Activated T-cell treated with anti-CD3 and anti-CD28 coated beads, Interleukin-2, amount 50 U/mL, for 1 hour (primary cell): ENCODE data around the gene IFT122.
"Not testable (repeated sequence)": the region's sequence is repeated elsewhere in the genome, so short reads cannot be mapped to it uniquely, and the experiment has no call there.

Source experiments
- DNase-seq: peaks from one replicate; pipeline ENCODE4 v3.0.0-alpha.2; 2020

IFT122 gene, protein sequence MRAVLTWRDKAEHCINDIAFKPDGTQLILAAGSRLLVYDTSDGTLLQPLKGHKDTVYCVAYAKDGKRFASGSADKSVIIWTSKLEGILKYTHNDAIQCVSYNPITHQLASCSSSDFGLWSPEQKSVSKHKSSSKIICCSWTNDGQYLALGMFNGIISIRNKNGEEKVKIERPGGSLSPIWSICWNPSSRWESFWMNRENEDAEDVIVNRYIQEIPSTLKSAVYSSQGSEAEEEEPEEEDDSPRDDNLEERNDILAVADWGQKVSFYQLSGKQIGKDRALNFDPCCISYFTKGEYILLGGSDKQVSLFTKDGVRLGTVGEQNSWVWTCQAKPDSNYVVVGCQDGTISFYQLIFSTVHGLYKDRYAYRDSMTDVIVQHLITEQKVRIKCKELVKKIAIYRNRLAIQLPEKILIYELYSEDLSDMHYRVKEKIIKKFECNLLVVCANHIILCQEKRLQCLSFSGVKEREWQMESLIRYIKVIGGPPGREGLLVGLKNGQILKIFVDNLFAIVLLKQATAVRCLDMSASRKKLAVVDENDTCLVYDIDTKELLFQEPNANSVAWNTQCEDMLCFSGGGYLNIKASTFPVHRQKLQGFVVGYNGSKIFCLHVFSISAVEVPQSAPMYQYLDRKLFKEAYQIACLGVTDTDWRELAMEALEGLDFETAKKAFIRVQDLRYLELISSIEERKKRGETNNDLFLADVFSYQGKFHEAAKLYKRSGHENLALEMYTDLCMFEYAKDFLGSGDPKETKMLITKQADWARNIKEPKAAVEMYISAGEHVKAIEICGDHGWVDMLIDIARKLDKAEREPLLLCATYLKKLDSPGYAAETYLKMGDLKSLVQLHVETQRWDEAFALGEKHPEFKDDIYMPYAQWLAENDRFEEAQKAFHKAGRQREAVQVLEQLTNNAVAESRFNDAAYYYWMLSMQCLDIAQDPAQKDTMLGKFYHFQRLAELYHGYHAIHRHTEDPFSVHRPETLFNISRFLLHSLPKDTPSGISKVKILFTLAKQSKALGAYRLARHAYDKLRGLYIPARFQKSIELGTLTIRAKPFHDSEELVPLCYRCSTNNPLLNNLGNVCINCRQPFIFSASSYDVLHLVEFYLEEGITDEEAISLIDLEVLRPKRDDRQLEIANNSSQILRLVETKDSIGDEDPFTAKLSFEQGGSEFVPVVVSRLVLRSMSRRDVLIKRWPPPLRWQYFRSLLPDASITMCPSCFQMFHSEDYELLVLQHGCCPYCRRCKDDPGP

DNA sequence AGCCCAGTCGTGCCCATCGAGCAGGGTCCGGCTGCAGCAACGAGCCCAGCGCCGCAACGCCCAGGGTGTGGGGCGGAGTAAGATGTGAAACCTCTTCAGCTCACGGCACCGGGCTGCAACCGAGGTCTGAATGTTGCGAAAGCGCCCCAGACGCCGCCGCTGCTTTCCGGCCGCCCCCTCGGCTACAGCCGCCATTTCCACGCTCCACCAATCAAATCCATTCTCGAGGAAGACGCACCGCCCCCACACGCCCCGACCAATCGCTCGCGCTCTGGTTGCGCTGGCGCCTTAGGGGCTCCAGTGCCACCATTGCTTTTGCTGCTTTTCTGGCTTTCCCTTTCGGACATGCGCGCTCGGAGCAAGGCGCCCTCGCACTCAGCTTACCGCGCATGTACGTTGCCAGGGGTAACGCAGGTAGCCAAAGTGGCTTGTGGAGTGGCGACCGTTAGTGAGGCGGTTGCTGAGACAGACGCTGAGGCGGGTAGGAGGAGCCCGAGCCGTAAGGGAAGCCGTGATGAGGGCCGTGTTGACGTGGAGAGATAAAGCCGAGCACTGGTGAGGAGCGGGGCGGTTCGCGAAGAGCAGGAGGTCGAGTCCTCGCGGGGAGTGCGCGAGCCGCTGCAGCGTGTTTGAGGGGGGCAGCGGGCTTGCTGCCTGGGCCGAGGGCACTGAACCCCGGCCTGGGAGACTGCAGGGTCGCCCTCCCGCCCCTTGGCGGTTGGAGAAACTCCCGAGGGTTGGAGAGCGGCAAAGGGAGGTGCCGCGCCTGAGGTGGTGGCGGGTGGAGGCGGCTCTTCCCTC is at the start of gene IFT122, which contains the start of gene MBD4:
IFT122 (plus strand) TSS at position 408 of the 801 bp plus-strand sequence; CDS start at position 515, 107 bp downstream.
MBD4 (minus strand) TSS at position 132 of the 801 bp plus-strand sequence; CDS start at position 17, 115 bp downstream.
- peak; percentile 97 for DNase-seq

DNA sequence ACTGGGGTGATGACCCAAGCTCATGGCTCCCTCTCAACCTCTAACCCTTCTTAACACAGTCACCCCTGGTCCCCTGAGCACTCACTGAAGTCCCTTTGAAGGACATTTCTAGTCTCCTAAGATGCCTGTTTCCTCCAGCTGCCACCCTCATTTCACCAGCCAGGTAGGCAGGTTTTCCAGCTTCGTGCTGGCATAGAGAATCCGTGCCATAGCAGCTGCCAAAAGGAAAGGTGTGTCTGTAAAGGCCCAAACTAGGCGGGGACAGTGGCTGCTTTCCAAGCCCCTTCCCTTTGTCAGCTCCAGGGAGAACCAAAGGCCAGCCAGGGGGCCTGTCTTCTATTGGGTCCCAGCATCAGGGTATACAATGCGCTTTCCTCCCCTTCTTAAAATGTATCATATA is 48.4 kb upstream of the IFT122 start:
- not testable (repeated sequence) for DNase-seq

DNA sequence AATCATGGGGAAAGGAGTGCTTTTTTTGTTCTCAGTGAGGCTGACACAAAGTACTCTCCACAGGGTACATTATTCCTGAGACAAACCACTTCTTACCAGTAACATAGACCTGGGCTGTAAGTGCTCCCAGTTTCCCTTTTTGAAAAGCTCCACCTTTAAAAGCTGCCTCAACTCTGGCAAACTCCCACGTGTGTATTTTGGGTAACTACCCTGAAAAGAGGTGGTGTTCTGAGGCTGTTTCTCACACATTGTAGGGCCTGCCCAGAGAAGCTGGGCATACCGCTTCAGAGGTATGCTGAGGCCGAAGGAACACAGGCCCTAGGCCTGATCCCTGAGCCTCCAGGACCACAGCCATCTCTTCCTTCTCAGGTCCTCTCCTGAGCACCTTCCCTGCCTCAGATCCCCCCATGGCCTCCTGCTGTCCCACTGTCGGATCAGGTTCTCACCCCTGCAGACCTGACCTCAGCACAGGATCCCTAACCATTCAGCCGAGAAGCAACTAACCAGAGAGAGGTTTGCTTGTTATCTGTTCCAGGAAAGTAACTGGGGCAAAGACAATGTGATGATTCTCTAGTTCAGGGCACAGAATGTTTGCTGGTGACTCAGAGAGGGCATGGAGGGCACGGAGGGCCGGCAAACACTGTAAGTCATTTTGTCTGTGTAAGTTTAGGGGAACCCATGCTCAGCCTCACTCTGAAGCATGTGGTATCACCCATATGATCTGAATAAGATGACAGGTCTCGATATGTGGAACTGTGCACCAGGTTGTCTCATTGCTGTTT is 47.7 kb upstream of the IFT122 start:
- DNase-seq = not testable (repeated sequence)

DNA sequence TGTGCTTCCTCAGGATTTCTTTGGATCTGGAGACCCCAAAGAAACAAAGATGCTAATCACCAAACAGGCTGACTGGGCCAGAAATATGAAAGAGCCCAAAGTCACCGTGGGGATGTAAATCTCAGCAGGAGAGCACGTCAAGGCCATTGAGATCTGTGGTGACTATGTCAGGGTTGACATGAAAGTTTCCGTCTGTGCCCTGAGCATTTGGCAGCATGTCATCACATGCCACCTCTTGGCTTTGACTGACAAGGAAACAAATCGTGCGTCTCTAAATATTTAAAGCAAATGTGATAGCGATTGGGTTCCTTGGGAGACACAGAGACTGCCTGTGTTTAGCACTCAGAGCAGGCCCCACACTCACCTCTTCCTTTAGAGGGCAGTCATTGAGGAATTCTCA is 46.8 kb upstream of the IFT122 start:
- no peak for DNase-seq

DNA sequence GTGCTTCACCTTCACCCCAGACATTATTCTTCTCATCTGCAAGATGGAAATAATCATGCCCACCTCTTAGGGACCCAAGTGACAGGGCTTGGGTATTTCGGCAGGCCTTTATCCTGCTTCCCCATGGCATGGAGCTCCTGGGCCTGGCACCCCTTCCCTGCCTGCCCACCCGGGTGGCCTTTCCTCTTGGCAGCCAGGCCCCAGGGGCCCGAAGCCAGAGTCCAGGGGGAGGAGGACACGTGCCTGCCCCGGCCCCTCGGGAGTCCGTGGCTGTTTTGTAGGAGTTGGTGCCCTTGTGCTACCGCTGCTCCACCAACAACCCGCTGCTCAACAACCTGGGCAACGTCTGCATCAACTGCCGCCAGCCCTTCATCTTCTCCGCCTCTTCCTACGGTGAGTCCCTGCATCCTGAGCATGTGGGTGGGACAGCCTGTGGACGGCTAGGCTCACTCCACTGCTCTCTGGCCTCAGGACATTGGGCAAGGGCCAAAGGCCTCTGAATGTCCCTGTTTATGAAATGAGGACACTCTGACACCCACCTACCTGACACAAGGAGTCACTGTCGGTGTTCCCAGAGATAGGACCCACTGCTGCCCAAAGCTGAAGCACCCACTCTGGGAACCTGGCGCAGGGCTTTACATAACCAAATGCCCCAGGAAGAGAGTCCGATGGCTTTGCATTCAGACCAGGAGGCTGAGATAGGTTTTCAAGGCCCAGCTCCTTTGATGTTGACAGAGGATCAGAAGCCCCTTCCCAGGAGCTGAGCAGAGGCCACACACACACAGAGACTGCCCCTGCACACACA is 46.1 kb upstream of the IFT122 start:
- not testable (repeated sequence) for DNase-seq

DNA sequence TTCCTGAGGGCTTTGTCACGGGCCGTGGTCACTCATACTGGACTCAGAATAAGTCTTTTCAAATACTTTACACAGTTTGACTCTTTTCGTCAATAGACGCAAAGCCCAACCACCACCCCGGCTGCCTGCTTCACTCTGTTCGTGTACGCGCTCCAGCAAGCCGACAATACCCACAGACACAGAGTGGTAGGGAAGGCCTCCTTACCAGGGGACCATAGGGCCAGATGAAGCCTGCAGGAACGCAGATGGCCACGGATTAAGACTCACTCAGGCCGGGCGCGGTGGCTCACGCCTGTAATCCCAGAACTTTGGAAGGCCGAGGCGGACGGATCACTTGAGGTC is 41.2 kb upstream of the IFT122 start:
- no peak for DNase-seq

DNA sequence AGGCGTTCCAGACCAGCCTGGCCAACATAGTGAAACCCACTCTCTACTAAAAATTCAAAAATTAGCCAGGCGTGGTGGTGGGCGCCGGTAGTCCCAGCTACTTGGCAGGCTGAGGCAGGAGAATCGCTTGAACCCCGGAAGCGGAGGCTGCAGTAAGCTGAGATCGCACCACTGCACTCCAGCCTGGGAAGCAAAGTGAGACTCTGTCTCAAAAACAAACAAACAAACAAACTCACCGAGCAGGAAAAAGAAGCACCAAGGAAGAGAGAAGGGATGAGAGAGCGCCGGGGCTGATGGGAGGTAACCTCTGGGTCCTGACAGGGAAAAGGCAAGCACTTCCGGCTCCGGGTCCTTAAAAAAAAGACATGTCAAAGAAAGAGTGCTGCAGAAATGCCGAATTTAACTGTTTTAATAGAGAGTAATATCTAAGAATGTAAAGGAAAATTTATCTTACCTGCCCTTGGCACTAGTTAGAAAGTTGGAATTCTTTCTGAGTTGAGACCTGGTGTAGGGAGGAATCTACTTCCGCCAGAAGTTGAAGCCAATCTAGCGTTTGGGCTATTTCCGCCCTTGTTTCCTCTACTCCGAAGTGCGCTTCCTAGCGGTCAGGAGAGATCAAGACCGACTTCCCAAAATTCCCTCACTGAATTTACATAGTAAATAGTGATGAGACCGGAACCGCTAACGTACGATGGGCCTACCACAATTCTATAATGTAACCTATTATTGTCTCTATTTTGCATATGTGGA is 40.7 kb upstream of the IFT122 start:
- DNase-seq = peak; percentile 69

DNA sequence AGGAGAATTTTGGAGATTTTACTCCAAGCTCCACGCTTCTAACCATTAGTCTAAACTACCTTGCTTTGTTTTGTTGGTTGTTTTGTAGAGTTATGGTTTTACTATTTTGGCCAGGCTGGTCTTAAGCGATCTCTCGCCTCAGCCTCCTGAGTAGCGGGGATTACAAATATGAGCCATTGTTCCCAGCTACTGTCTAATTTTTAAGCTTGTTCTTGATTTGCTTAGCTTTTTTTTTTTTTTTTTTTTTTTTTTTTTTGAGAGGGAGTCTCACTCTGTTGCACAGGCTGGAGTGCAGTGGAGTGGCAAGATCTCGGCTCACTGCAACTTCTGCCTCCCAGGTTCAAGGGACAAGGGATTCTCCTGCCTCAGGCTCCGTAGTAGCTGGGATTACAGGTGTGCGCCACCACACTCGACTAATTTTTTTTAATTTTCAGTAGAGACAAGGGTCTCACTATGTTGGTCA is 40.1 kb upstream of the IFT122 start:
- no peak for DNase-seq

DNA sequence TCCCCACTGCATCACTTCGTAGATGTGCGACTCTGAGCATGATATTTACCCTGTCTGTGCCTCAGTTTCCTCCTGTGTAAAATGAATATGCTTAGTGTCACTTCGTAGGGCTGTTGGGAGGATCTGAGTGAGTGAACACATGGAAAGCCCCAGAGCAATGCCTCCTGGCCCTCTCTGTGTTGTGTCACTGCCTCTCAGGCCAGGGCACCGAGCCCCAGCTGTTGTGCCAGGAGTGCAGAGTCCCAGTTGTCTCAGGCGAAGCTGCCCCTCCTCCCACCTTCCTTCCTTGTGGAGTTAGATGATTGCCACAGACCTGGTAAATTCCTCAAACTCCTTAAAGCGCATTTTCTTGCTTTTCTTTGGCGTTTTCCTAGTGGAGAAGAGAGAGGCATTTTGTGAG is 37.8 kb upstream of the IFT122 start:
- no peak for DNase-seq

DNA sequence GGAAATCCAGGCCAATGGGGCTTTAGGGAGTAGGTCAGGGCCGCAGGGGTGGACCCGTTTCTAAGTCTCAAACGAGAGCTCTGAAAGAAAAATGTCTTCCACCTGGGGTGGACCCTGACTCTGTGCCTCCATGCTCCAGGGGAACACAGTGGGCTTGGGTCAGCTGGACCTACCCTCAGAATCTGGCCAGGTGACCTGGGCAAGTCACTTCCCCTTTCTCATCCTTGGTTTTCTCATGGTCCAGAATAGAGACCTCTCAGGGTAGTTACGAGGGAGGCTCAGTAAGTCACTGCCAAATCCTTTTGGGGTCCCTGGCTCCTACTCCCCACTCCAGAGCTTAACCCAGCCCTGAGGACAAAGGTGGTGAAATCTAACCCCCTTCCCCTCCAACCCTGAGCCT is 37.4 kb upstream of the IFT122 start:
- DNase-seq = no peak

DNA sequence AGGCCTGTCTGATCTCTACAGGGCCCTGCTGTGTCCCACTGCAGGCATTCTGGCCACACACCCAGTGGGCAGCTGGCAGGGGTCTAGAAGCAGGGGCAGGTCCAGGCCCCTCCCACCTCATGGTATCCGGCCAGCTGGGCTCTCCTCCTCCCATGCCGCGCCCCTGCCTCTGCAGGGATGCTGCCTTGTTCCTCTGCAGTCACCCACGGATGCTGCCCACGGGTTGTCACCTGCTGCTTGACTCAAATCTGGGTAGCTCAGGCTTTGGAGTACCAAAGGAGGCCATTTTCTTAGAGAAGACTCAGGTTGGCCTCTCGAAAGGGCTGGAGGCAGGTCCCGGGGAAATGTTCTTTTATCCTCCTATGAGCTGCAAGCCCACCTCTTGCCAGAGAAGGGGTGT is 36.6 kb upstream of the IFT122 start:
- DNase-seq = no peak

DNA sequence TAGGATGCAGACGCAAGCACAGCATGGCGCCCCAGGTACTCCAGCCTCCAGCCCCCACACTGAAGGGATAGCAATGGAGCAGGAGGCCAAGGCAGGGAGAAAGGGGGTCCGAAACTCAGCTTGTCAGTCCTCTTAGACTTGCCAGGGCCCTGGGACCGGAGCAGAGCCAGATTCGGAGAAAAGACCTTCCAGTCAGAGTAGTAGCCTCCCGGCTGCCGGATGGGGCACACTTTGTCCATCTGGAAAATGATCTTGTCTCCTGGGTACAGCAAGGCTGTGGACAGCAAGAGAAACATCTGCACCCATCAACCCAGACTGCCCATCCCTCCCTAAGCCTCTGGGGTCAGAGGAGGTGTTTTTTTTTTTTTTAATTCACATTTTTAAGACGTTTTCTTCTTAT is 35.9 kb upstream of the IFT122 start:
- DNase-seq = no peak

DNA sequence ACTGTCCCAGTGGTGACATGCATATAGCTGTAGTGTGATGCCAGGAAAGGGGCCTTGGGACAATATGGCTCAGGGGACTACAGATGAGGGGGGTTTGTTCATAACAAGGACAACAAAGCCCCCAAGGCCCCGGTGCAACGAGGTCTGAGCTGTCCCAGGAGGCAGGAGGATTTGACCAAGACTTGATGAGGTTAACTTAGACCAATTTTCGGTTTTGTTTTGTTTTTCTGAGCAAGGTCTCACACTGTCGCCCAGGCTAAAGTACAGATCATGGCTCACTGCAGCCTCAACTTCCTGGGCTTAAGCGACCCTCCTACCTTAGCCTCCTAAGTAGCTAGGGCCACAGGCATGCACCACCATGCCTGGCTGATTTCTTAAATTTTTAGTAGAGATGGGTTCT is 35.4 kb upstream of the IFT122 start:
- DNase-seq = no peak

DNA sequence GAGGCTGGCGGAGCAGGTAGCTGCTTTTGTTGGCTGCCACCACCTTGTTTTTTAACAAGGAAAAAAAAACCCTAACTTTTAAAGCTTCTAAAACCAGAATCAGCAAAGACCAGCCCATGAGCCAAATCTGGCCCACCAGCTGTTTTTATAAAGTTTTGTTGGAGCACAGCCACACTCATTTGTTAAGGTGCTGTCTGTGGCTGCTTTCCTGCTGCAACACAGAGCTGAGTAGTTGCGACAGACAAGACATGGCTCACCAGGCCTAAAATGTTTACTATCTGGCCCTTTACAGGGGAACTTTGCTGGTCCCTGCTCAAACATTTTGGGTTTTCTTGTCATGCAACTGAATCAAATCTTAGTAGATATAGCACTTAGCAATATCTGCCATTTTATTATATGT is 30.5 kb upstream of the IFT122 start:
- no peak for DNase-seq

DNA sequence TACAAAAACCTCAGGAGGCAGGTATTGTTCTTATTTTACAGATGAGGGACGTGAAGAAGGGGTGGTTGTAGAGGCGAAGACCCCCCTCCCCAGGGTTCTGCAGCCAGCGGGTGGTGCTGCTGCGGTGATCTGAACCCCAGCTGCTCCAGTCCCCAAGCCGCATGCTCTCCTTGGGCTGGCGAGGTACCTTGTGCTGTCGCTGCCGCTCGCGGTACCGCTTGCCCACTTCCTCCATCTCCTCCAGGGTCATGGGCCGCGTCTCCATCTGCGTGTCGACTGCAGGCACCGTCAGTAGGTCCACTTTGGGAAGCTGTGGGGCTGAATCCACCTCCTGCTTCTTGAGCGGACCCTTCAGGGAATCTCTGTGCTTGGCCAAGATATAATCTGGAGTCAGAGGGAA is 29.1 kb upstream of the IFT122 start:
- DNase-seq = no peak

DNA sequence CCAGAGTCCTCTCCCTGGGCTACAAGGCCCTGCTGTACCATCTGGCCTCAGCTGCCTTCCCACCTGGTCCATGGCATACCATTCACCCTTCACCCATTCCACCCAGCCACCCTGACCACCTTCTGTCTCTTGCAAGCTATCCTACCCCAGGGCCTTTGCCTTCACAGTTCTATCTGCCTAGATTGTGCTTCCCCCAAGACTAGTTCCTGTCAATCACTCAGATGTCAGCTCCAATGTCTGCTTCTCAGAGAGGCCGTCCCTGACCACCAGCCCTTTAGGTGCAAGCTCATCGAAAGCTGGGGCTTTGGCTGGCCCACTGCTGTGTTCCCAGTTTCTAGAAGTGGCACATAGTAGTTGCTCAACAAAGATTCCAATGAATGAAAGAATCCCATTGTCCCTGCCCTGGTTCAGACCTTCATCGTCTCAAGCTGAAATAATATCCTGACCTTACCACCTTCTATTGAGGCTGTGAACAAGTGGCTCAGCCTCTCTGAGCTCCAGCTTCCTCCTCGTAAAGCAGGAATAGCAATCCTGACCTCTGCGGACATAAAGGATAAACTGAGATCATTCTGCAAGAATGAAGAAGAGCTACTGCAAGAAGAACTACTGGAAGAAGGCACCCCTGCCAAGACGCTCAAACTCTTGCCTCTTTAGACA is 27.4 kb upstream of the IFT122 start:
- DNase-seq = no peak

DNA sequence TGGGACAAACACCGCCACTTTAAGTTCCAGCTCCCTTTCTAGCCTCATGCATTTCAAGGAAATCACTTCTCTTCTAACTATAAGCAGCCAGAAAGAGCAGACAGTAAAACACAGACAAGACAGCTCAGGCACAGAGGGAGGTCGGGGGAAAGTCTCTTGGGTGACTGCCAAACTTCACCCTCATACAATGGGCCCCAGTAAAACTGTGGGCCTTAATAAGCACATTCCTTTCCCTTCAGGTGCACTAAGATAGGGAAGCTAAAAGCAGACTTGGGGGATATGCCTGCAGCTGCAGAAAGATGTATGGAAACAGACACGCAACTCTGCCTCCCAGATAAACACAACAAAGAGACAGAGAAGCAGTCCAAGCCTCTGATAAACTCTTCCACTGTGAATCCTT is 26.8 kb upstream of the IFT122 start:
- not testable (repeated sequence) for DNase-seq

DNA sequence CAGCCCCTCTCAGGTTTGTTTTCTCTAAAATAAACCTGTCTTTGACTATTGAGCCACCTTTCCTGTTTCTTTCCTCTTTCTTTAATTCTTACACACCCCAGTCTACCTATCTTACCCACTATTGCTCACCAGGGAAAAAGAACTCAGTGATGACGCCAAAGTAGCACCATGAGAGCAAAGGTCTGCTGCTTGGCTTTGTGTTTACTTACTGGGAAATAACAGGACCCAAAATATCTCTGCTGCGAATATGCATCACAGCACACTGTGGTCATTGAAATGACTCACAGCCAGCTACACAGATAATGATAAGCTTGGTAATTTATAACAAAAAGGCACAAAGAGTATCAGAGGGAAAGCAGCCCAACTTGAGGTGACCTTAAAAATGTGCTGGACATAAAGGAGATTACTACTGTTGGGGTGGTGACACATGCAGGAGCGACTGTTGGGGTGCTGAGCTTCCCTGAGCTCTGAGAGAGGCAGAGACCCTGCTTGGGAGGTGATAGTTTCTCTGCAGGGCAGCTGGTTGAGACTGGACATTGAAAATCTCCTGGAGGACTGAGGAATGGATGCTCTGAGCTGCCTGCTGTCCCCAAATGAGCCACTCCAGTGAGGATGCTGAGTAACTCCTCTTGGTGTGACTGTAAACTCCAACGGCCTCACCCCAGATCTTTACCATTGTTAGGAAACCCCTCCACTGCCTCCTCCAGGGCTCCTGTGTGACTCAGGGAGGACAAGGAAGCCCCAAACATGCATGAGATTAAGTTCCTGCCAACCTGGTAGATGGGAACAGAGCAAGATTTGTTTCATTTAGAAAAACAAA is 26.1 kb upstream of the IFT122 start:
- DNase-seq = no peak
